Naive thymus-derived CD4-positive, alpha-beta T cell (primary cell): ENCODE measurements around the gene NKX6-2. TPM values are rescaled to one million over a fixed set of nuclear protein-coding genes. Genes with fewer than 3 reads are reported as not detected.
A peak's percentile ranks its signal among the peaks of the same experiment; 100 is the strongest.

ENCODE experiments used
- ATAC-seq: fragments of 150-1000 bp; cut with Tn5 transposase; 2 replicates; pipeline ENCODE4 v1.10.0; 2021; ENCODE audit warnings: mild to moderate bottlenecking, moderate library complexity
- CTCF ChIA-PET: fragments of 350-600 bp; sonication (Branson Sonifier 250); formaldehyde crosslinking; loops from one replicate; lab custom pipeline; 2021; ENCODE audit warnings: antibody characterized with exemption; lab: Charles Lee
- POLR2A ChIA-PET: fragments of 350-600 bp; sonication (Branson Sonifier 250); formaldehyde crosslinking; loops from one replicate; lab custom pipeline; 2021; ENCODE audit warnings: antibody characterized with exemption, inconsistent platforms; lab: Charles Lee
- DNase-seq, 9 donors: peaks; one replicate each; pipeline versions ENCODE4 v3.0.0 to v3.0.0-alpha.2; 2020 to 2022; ENCODE audit warnings: mixed read lengths in 1 of 9
- H3K27ac ChIP-seq: one replicate; pipeline ENCODE4 v1.7.0; 2013; ENCODE audit warnings: mild to moderate bottlenecking, low read depth, low read length, moderate library complexity
- H3K27me3 ChIP-seq, 2 donors: one replicate each; pipeline ENCODE4 v1.7.0; 2013; ENCODE audit warnings: low read length in 2 of 2, mild to moderate bottlenecking in 2 of 2, moderate library complexity in 2 of 2; ENCODE audit not compliant: control insufficient read depth in 2 of 2, insufficient read depth in 2 of 2
- H3K36me3 ChIP-seq, 3 experiments: 1 replicate in 2 of 3; 2 replicates in 1 of 3; pipeline ENCODE4 v1.7.0; 2013; ENCODE audit warnings: low read length in 3 of 3, mild to moderate bottlenecking in 3 of 3, moderate library complexity in 1 of 3; ENCODE audit not compliant: insufficient read depth in 3 of 3, control insufficient read depth in 2 of 3
- H3K4me1 ChIP-seq, 2 donors: one replicate each; pipeline ENCODE4 v1.7.0; 2013; ENCODE audit warnings: low read length in 2 of 2, mild to moderate bottlenecking in 2 of 2, moderate library complexity in 1 of 2; ENCODE audit not compliant: control insufficient read depth in 2 of 2, insufficient read depth in 2 of 2
- H3K4me3 ChIP-seq: 2 replicates; pipeline ENCODE4 v1.7.0; 2013; ENCODE audit warnings: mild to moderate bottlenecking, low read length
- H3K9me3 ChIP-seq, 3 experiments: 1 replicate in 2 of 3; 2 replicates in 1 of 3; pipeline ENCODE4 v1.7.0; 2013; ENCODE audit warnings: low read length in 3 of 3; ENCODE audit not compliant: control insufficient read depth in 2 of 3
- H3K27ac Mint-ChIP-seq, 9 donors: one replicate each; pipeline ENCODE4 v1.8.0; 2020 to 2022; ENCODE audit warnings: mixed read lengths in 9 of 9, mild to moderate bottlenecking in 8 of 9, moderate library complexity in 5 of 9, inconsistent platforms in 2 of 9
- H3K27me3 Mint-ChIP-seq, 5 donors: one replicate each; pipeline ENCODE4 v1.8.0; 2021 to 2022; ENCODE audit warnings: mixed read lengths in 5 of 5, mild to moderate bottlenecking in 1 of 5
- H3K36me3 Mint-ChIP-seq, 5 donors: one replicate each; pipeline ENCODE4 v1.8.0; 2020 to 2022; ENCODE audit warnings: mixed read lengths in 5 of 5, mild to moderate bottlenecking in 3 of 5, inconsistent platforms in 1 of 5
- H3K4me1 Mint-ChIP-seq, 7 donors: one replicate each; pipeline ENCODE4 v1.8.0; 2020 to 2022; ENCODE audit warnings: mixed read lengths in 7 of 7, mild to moderate bottlenecking in 3 of 7, inconsistent platforms in 1 of 7
- H3K4me3 Mint-ChIP-seq, 10 donors: one replicate each; pipeline ENCODE4 v1.8.0; 2020 to 2022; ENCODE audit warnings: mild to moderate bottlenecking in 10 of 10, mixed read lengths in 10 of 10, moderate library complexity in 6 of 10, inconsistent platforms in 2 of 10
- H3K9me3 Mint-ChIP-seq, 11 donors: one replicate each; pipeline ENCODE4 v1.8.0; 2020 to 2022; ENCODE audit warnings: mixed read lengths in 11 of 11, mild to moderate bottlenecking in 4 of 11, inconsistent platforms in 1 of 11, moderate library complexity in 1 of 11
- intact Hi-C, 2 donors: fragments of 100-400 bp; cut with micrococcal nuclease; formaldehyde crosslinking; loops; one replicate each; pipeline ENCODE4 v1.15.1; 2023
- polyA plus RNA-seq, 2 donors: library from polyadenylated mRNA; unstranded; fragments of 300-500 nt; fragmentation: Illumina TruSeq; gene quantifications; one replicate each; pipeline ENCODE4 v1.2.3, GENCODE V29; 2021
- total RNA-seq, 6 experiments: library from RNA in 5 of 6; stranded (reverse) in 5 of 6; gene quantifications; 1 replicate in 5 of 6; 2 replicates in 1 of 6; pipeline ENCODE4 v1.2.3 and lab custom pipeline; 2021 to 2026

Gene NKX6-2
- total and polyA plus RNA-seq, 7 experiments from 2014 or later = 0.80 TPM; not detected in 6

- Mint-ChIP-seq H3K27me3 (peaks cover 0 to 36% (median 20%) of the 10 kb centered on the region in 5 donors), H3K36me3 (peaks cover 0 to 3% (median 0%) of the 10 kb centered on the region in 5 donors), H3K4me1 (peaks cover 0 to 2% (median 0%) of the 10 kb centered on the region in 7 donors), H3K27ac (no peak overlapping the region), H3K9me3 (peaks cover 0 to 3% (median 0%) of the 10 kb centered on the region in 11 donors), H3K4me3 (no peak overlapping the region)
- Histone ChIP-seq H3K4me1 (no peaks in the 10 kb centered on the region), H3K27ac (no peak overlapping the region), H3K4me3 (no peak overlapping the region), H3K9me3 (no peaks in the 10 kb centered on the region), H3K27me3 (no peaks in the 10 kb centered on the region), H3K36me3 (no peaks in the 10 kb centered on the region)
- no peak for ATAC-seq
- ChIA-PET CTCF (no interaction called here), POLR2A (no interaction called here)
- no peak for DNase-seq
- intact Hi-C loops = no loop called here
Measured at GRCh38 chr10:132813001-132813401, 27.1 kb upstream of the NKX6-2 start.

- Mint-ChIP-seq H3K4me3 (no peak overlapping the region), H3K36me3 (peaks cover 0 to 3% (median 0%) of the 10 kb centered on the region in 5 donors), H3K27me3 (peaks cover 0 to 31% (median 18%) of the 10 kb centered on the region in 5 donors), H3K27ac (no peak overlapping the region), H3K4me1 (peaks cover 0 to 2% (median 0%) of the 10 kb centered on the region in 7 donors), H3K9me3 (peaks cover 0 to 3% (median 0%) of the 10 kb centered on the region in 11 donors)
- Histone ChIP-seq H3K27ac (no peak overlapping the region), H3K4me1 (no peaks in the 10 kb centered on the region), H3K4me3 (no peak overlapping the region), H3K27me3 (no peaks in the 10 kb centered on the region), H3K9me3 (no peaks in the 10 kb centered on the region), H3K36me3 (no peaks in the 10 kb centered on the region)
- POLR2A ChIA-PET = no interaction called here
- intact Hi-C loops = no loop called here
- CTCF ChIA-PET = no interaction called here
- DNase-seq = no peak
- no peak for ATAC-seq
Measured at GRCh38 chr10:132812520-132812919, 26.6 kb upstream of the NKX6-2 start.

GRCh38 chr10:132811891-132812481 lies 26.0 kb upstream of the NKX6-2 start:
- H3K27me3 ChIP-seq = no peaks in the 10 kb centered on the region
- no peak overlapping the region for H3K27ac ChIP-seq
- peaks cover 0 to 3% (median 0%) of the 10 kb centered on the region in 11 donors for H3K9me3 Mint-ChIP-seq
- no peaks in the 10 kb centered on the region for H3K9me3 ChIP-seq
- H3K4me1 Mint-ChIP-seq = peaks cover 0 to 2% (median 0%) of the 10 kb centered on the region in 7 donors
- no peak overlapping the region for H3K4me3 Mint-ChIP-seq
- DNase-seq = no peak
- ChIA-PET POLR2A (no interaction called here), CTCF (no interaction called here)
- peaks cover 0 to 3% (median 0%) of the 10 kb centered on the region in 5 donors for H3K36me3 Mint-ChIP-seq
- no peaks in the 10 kb centered on the region for H3K4me1 ChIP-seq
- no peak overlapping the region for H3K27ac Mint-ChIP-seq
- peaks cover 0 to 25% (median 13%) of the 10 kb centered on the region in 5 donors for H3K27me3 Mint-ChIP-seq
- intact Hi-C loops = no loop called here
- no peaks in the 10 kb centered on the region for H3K36me3 ChIP-seq
- no peak overlapping the region for H3K4me3 ChIP-seq
- peak; percentile 4 for ATAC-seq

- DNase-seq (no peak), ATAC-seq (no peak)
- intact Hi-C loops = no loop called here
- H3K4me3 ChIP-seq = no peak overlapping the region
- H3K27me3 ChIP-seq = no peaks in the 10 kb centered on the region
- CTCF ChIA-PET = no interaction called here
- H3K27ac ChIP-seq = no peak overlapping the region
- Mint-ChIP-seq H3K27ac (peak overlapping the region in 1 of 9 donors; percentile 29), H3K36me3 (no peaks in the 10 kb centered on the region), H3K4me3 (no peak overlapping the region), H3K27me3 (peaks cover 0 to 16% (median 8%) of the 10 kb centered on the region in 5 donors), H3K4me1 (peaks cover 0 to 2% (median 0%) of the 10 kb centered on the region in 7 donors), H3K9me3 (peaks cover 0 to 1% (median 0%) of the 10 kb centered on the region in 11 donors)
- no peaks in the 10 kb centered on the region for H3K36me3 ChIP-seq
- no peaks in the 10 kb centered on the region for H3K9me3 ChIP-seq
- no peaks in the 10 kb centered on the region for H3K4me1 ChIP-seq
- POLR2A ChIA-PET = no interaction called here
Measured at GRCh38 chr10:132810807-132811700, 25.1 kb upstream of the NKX6-2 start.

GRCh38 chr10:132810141-132810806 lies 24.3 kb upstream of the NKX6-2 start:
- Histone ChIP-seq H3K36me3 (no peaks in the 10 kb centered on the region), H3K27me3 (no peaks in the 10 kb centered on the region), H3K4me3 (no peak overlapping the region), H3K9me3 (no peaks in the 10 kb centered on the region), H3K4me1 (no peaks in the 10 kb centered on the region), H3K27ac (no peak overlapping the region)
- DNase-seq (no peak), ATAC-seq (no peak)
- Mint-ChIP-seq H3K36me3 (no peaks in the 10 kb centered on the region), H3K4me3 (no peak overlapping the region), H3K9me3 (peaks cover 0 to 1% (median 0%) of the 10 kb centered on the region in 11 donors), H3K4me1 (peaks cover 0 to 2% (median 0%) of the 10 kb centered on the region in 7 donors), H3K27me3 (peaks cover 0 to 10% (median 1%) of the 10 kb centered on the region in 5 donors), H3K27ac (no peak overlapping the region)
- CTCF ChIA-PET = no interaction called here
- POLR2A ChIA-PET = no interaction called here
- intact Hi-C loops = no loop called here

GRCh38 chr10:132809232-132810140 lies 23.5 kb upstream of the NKX6-2 start:
- no peaks in the 10 kb centered on the region for H3K9me3 ChIP-seq
- H3K4me1 Mint-ChIP-seq = peaks cover 0 to 2% (median 0%) of the 10 kb centered on the region in 7 donors
- POLR2A ChIA-PET = no interaction called here
- CTCF ChIA-PET = no interaction called here
- H3K4me3 ChIP-seq = no peak overlapping the region
- no peaks in the 10 kb centered on the region for H3K36me3 Mint-ChIP-seq
- intact Hi-C loops = no loop called here
- no peak overlapping the region for H3K27ac ChIP-seq
- H3K4me3 Mint-ChIP-seq = no peak overlapping the region
- no peak for ATAC-seq
- H3K4me1 ChIP-seq = no peaks in the 10 kb centered on the region
- no peak overlapping the region for H3K27ac Mint-ChIP-seq
- DNase-seq = no peak
- H3K27me3 Mint-ChIP-seq = peaks cover 0 to 8% (median 0%) of the 10 kb centered on the region in 5 donors
- H3K27me3 ChIP-seq = no peaks in the 10 kb centered on the region
- no peaks in the 10 kb centered on the region for H3K36me3 ChIP-seq
- peaks cover 0 to 1% (median 0%) of the 10 kb centered on the region in 11 donors for H3K9me3 Mint-ChIP-seq
